Endothelial cell of umbilical vein (primary cell): Measurements from ENCODE around the gene IRX5. TPM values are rescaled to one million over a fixed set of nuclear protein-coding genes. Genes with fewer than 3 reads are reported as not detected.

ENCODE experiments used
- Bru-seq: library from RNA; stranded (reverse); fragments of 400-500 nt; gene quantifications from one replicate; lab custom pipeline; 2021; lab: Mats Ljungman, UMichigan
- BruChase-seq, 2 experiments: library from RNA; stranded (reverse); fragments of 400-500 nt; gene quantifications; one replicate each; lab custom pipeline; 2021; lab: Mats Ljungman, UMichigan
- BruUV-seq: library from RNA; stranded (reverse); fragments of 400-500 nt; replicated peaks from 2 replicates; lab custom pipeline; 2021; lab: Mats Ljungman, UMichigan
- CTCF ChIA-PET: fragments of 300-600, 350-600 bp; sonication (Branson Sonifier 250); formaldehyde crosslinking; loops from one replicate; lab custom pipeline; 2021; ENCODE audit warnings: antibody characterized with exemption, inconsistent platforms; lab: Charles Lee
- POLR2A ChIA-PET: fragments of 300-600, 350-600 bp; sonication (Branson Sonifier 250); formaldehyde crosslinking; loops from one replicate; lab custom pipeline; 2021; ENCODE audit warnings: antibody characterized with exemption, inconsistent platforms; lab: Charles Lee
- DNase-seq: peaks from one replicate; pipeline ENCODE4 v3.0.0-alpha.2; 2011; ENCODE audit warnings: low read depth, low spot score
- FAIRE-seq: peaks from 2 replicates; lab custom pipeline; 2011; peaks lifted over from hg19 to GRCh38; lab: Jason Lieb, UNC
- H2AFZ ChIP-seq: 2 replicates; pipeline ENCODE4 v1.6.0; 2012; ENCODE audit warnings: low read depth, low read length, control low read depth, inconsistent platforms
- H3K27ac ChIP-seq: 2 replicates; pipeline ENCODE4 v1.5.1; 2011; ENCODE audit warnings: low read depth, mild to moderate bottlenecking, control low read depth, low read length, moderate library complexity; ENCODE audit not compliant: insufficient read depth
- H3K27me3 ChIP-seq, 2 experiments: 2 replicates each; pipeline versions ENCODE4 v1.6.0 to v1.6.1; 2011; ENCODE audit warnings: low read length in 2 of 2, mixed read lengths in 1 of 2; ENCODE audit not compliant: control insufficient read depth in 2 of 2, insufficient read depth in 2 of 2
- H3K36me3 ChIP-seq, 2 experiments: 2 replicates in 1 of 2; 3 replicates in 1 of 2; pipeline ENCODE4 v1.5.1; 2011; ENCODE audit warnings: low read length in 2 of 2, mild to moderate bottlenecking in 1 of 2, moderate library complexity in 1 of 2; ENCODE audit not compliant: control insufficient read depth in 2 of 2, insufficient read depth in 2 of 2; ENCODE audit errors: extremely low read depth in 1 of 2
- H3K4me1 ChIP-seq: 3 replicates; pipeline ENCODE4 v1.5.1; 2011; ENCODE audit warnings: mild to moderate bottlenecking, low read length; ENCODE audit not compliant: control insufficient read depth, insufficient read depth; ENCODE audit errors: extremely low read depth
- H3K4me2 ChIP-seq: 2 replicates; pipeline ENCODE4 v1.6.1; 2011; ENCODE audit warnings: low read length, control low read depth, mixed read lengths; ENCODE audit not compliant: insufficient read depth
- H3K4me3 ChIP-seq, 3 experiments: fragments of 200-600 bp in 1 of 3; sonication (generic), shearing (Covaris generic) in 1 of 3; replicated peaks in 1 of 3; 2 replicates each; pipeline ENCODE4 v1.5.1; 2011 to 2016; ENCODE audit warnings: control low read depth in 3 of 3, low read length in 3 of 3, mild to moderate bottlenecking in 2 of 3, inconsistent platforms in 1 of 3, low read depth in 1 of 3, moderate library complexity in 1 of 3; ENCODE audit not compliant: insufficient read depth in 1 of 3
- H3K79me2 ChIP-seq: 2 replicates; pipeline ENCODE4 v1.6.0; 2012; ENCODE audit warnings: low read length, inconsistent platforms; ENCODE audit not compliant: control insufficient read depth, insufficient read depth
- H3K9ac ChIP-seq: replicated peaks from 2 replicates; pipeline ENCODE3; 2011; ENCODE audit warnings: low read length, control low read depth; ENCODE audit not compliant: insufficient read depth; ENCODE audit errors: extremely low read depth
- H3K9me1 ChIP-seq: replicated peaks from 3 replicates; pipeline ENCODE4 v1.6.0; 2011; ENCODE audit warnings: mild to moderate bottlenecking, low read length; ENCODE audit not compliant: control insufficient read depth, insufficient read depth; ENCODE audit errors: extremely low read depth
- H3K9me3 ChIP-seq: replicated peaks from 2 replicates; pipeline ENCODE4 v1.5.1; 2012; ENCODE audit warnings: low read length, inconsistent platforms; ENCODE audit not compliant: control insufficient read depth, insufficient read depth
- H4K20me1 ChIP-seq: replicated peaks from 2 replicates; pipeline ENCODE3; 2011; ENCODE audit warnings: mild to moderate bottlenecking, low read length; ENCODE audit not compliant: control insufficient read depth, insufficient read depth; ENCODE audit errors: extremely low read depth
- CTCF ChIP-seq, 2 donors: IDR thresholded peaks; 1 replicate in 1 of 2; 2 replicates in 1 of 2; pipeline ENCODE4 v1.5.1; 2011; ENCODE audit warnings: low read length in 2 of 2, mild to moderate bottlenecking in 2 of 2, moderate library complexity in 2 of 2, control low read depth in 1 of 2, inconsistent platforms in 1 of 2, low read depth in 1 of 2; ENCODE audit not compliant: insufficient read depth in 1 of 2; ENCODE audit errors: extremely low read depth in 1 of 2
- GATA2 ChIP-seq: IDR thresholded peaks from 2 replicates; pipeline ENCODE4 v1.7.0; 2011; ENCODE audit warnings: low read depth, mild to moderate bottlenecking, moderate library complexity, mixed read lengths, low read length; ENCODE audit not compliant: insufficient read length, insufficient read depth
- MYC ChIP-seq: IDR thresholded peaks from one replicate; pipeline ENCODE4 v1.6.1; 2011; ENCODE audit warnings: mild to moderate bottlenecking, low read depth, low read length
- POLR2A ChIP-seq: IDR thresholded peaks from 2 replicates; pipeline ENCODE4 v1.6.1; 2012; ENCODE audit warnings: low read depth, mild to moderate bottlenecking, control low read depth, low read length
- POLR2AphosphoS5 ChIP-seq: IDR thresholded peaks from 2 replicates; pipeline ENCODE4 v1.6.1; 2012; ENCODE audit warnings: low read depth, mild to moderate bottlenecking, control low read depth, low read length, moderate library complexity; ENCODE audit not compliant: insufficient read depth
- dilution Hi-C: fragments of 300-500 bp; cut with MboI; formaldehyde crosslinking; loops from one replicate; pipeline ENCODE4 v1.15.0; 2019; ENCODE audit warnings: low sequenced_read_pairs; ENCODE audit not compliant: extremely low pct_ligation_motif_present
- intact Hi-C: fragments of 100-400 bp; cut with micrococcal nuclease; formaldehyde crosslinking; loops from one replicate; pipeline ENCODE4 v1.10.0; 2022
- long read RNA-seq: library from polyadenylated mRNA; stranded (forward); transcript quantifications from one replicate; pipeline ENCODE4 v2.0.0, GENCODE V29; 2021
- polyA minus RNA-seq, 3 experiments: library from RNA; depleted of rRNA, polyadenylated mRNA; stranded (reverse); fragments of >200 nt; gene quantifications; 1 replicate in 1 of 3; 2 replicates in 2 of 3; pipeline ENCODE4 v1.2.3, GENCODE V29; 2011
- polyA plus RNA-seq, 4 experiments: library from polyadenylated mRNA; depleted of rRNA in 3 of 4; stranded (reverse) in 3 of 4; unstranded in 1 of 4; fragments of >200 nt; gene quantifications; 2 replicates each; pipeline versions ENCODE4 v1.2.1 to v1.2.3, GENCODE V29; 2011 to 2012; ENCODE audit warnings: missing spikeins in 1 of 4
- total RNA-seq: library from RNA; stranded (reverse); gene quantifications from 2 replicates; pipeline ENCODE4 v1.2.3, GENCODE V29; 2021
- TF ChIP-seq, protein P1 (sequence below): IDR thresholded peaks from 2 replicates; pipeline ENCODE4 v1.6.1; 2011; ENCODE audit not compliant: insufficient read depth, insufficient read length

IRX5 gene
- total RNA-seq (not detected in 2 replicates), polyA plus RNA-seq (not detected in 2 replicates), polyA minus RNA-seq (not detected in 2 replicates), Bru-seq, nascent RNA (percentile 18 among the genes with signal in this experiment), BruChase-seq, experiment 1, labeled RNA remaining after a 6-hour chase (percentile 22 among the genes with signal in this experiment), BruChase-seq, experiment 2, labeled RNA remaining after a 2-hour chase (percentile 22 among the genes with signal in this experiment)
- not detected in 2 replicates for polyA plus RNA-seq (2011; cell fraction: cytosol; rRNA removed)
- 0.14 and 0.16 TPM in 2 replicates for polyA plus RNA-seq (2011; cell fraction: nucleus; rRNA removed)
- not detected in 2 replicates for polyA plus RNA-seq (2012)
- polyA minus RNA-seq (2011; cell fraction: cytosol; rRNA and poly(A)+ RNA removed) = 3.6 TPM
- 0.29 TPM in 1 of 2 replicates, not detected in the other for polyA minus RNA-seq (2011; cell fraction: nucleus; rRNA and poly(A)+ RNA removed)
- long read RNA-seq = 0 reads

DNA sequence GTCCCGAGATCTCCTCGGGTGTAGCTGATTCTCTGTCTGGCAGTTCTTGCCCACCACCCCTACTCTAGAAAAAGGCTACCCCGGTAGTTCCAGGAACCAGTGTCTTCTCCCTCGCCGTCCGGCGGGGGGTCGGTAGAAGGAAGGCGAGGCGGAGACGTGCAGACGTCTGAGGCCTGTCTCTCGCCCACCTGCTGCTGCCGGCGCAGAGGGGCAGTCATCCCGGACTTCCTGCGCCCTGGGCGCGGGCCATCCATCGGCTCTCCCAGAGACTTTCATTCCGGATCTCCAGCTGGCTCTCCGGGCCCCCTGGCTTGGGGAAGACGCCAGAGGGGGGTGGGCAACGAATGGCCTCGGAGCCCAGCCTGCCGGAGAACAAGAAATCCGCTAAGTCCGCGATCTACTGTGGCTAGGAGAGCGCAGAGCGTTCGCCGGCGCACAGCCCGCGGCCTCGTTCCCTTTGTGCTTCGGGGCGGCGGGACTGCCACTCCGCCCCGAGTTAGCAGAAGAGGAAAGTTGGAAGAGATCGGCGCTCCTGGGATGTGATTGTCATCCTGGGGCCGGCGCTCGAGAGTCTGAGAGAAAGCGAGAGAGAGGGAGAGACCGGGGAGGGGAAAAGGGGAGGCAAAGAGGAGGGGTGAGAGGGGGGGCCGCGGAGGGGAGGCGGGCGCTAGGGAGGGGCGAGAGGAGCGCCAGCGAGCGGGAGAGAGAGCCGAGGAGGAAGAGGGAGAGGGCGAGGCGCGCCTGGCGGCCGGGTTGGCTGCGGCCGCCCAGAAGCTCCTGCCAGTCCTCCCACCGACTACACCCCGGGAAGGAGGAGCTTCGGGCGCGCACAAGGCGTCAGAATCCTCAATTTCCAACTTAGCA, at the start of gene IRX5:
TSS of gene IRX5 (plus strand) at position 861 of the 864 bp plus-strand sequence. CDS start 334 bp downstream, outside the sequence.
- ChIA-PET POLR2A (no interaction called here), CTCF (interaction anchor here (1.1 to 1.9 kb wide), 3 partner anchors 10 to 1381 kb away, joined by 3 to 8 read pairs (median 3); no protein-coding TSS in a partner anchor)
- H4K20me1 ChIP-seq = peaks cover 5% of the 10 kb centered on the region
- peak; percentile 89 for DNase-seq
- peak; percentile 91 for FAIRE-seq
- BruUV-seq = no TSS peak
- H2AFZ ChIP-seq = peak within 1 kb of the TSS; percentile 83
- H3K9me1 ChIP-seq = no peaks in the 10 kb centered on the region
- peaks cover 42 to 65% of the 10 kb centered on the region in 2 experiments for H3K27me3 ChIP-seq
- dilution Hi-C loops (no loop called here), intact Hi-C loops (loop anchor here (5.0 to 10.0 kb wide), 2 partner anchors 775 to 1038 kb away; no protein-coding TSS in a partner anchor)
- no peaks in the 10 kb centered on the region for H3K36me3 ChIP-seq
- H3K27ac ChIP-seq = no peak within 1 kb of the TSS
- TF ChIP-seq POLR2AphosphoS5 (peak; percentile 4), GATA2 (no peak), POLR2A (no peak), MYC (no peak), CTCF (IDR thresholded peaks at IDR 0.05; ENCODE audit: extremely low read depth in 1 of 2, insufficient read depth in 1 of 2, low read depth in 1 of 2, low read length in 2 of 2) (peak in 1 of 2 donors; percentile 26)
- TF ChIP-seq, protein P1, sequence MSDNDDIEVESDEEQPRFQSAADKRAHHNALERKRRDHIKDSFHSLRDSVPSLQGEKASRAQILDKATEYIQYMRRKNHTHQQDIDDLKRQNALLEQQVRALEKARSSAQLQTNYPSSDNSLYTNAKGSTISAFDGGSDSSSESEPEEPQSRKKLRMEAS = no peak
- H3K4me2 ChIP-seq = peak within 1 kb of the TSS; percentile 65
- peak within 1 kb of the TSS; percentile 42 for H3K9ac ChIP-seq
- H3K9me3 ChIP-seq = no peaks in the 10 kb centered on the region
- H3K79me2 ChIP-seq = no peaks in the 10 kb centered on the region
- H3K4me1 ChIP-seq = peaks cover 12% of the 10 kb centered on the region
- peak within 1 kb of the TSS; percentile 37 to 57 (median 53) for H3K4me3 ChIP-seq
